HG03439 (cell line): ENCODE data around the gene CEBPE.

ENCODE experiments used
- ATAC-seq: cut with Tn5 transposase; IDR thresholded peaks from one replicate; pipeline ENCODE4 v1.9.1; 2021; ENCODE audit warnings: mild to moderate bottlenecking, moderate library complexity; ENCODE audit not compliant: unreplicated experiment

Gene CEBPE

DNA sequence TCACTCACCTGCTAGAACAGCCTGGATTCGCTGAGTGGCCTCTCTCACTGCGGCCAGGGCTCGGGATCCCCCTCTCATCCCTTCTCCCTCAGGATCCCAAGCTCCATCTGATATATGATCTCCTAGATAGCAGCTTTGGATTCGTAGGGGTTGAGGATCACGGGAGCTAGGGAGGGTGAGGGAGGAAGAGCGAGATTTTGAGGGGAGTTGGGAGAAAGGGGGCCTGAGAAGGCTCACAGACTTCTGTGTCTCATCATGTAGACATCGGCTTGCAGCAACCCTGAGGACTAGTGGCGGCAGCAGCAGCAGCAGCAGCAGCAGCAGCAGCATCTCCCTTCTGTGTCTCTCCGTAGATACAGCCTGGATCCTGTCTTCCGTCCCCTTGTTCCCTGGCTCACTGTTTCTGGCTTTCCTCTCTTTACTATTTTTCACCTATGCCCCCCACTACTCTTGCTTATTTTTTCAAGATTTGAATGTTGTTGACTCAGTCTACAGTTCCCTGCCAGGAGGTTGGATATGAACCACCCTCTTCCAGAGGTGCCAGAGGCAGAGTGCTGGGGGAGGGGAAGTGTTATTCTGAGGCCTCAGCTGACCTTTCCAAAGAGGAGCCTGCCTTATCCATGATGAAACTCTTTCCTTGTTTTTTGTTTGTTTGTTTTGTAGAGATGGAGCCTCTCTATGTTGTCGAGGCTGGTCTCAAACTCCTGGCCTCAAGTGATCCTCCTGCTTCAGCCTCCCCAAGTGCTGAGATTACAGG lies 14.3 kb downstream of the CEBPE start, which contains the start of gene CIROP:
Gene CIROP (minus strand): TSS at position 399 of the 757 bp plus-strand sequence. CDS start 69 bp downstream, at position 330.
- no peak for ATAC-seq

GRCh38 chr14:23104070-23104590 lies 14.9 kb downstream of the CEBPE start:
- ATAC-seq: no peak

DNA sequence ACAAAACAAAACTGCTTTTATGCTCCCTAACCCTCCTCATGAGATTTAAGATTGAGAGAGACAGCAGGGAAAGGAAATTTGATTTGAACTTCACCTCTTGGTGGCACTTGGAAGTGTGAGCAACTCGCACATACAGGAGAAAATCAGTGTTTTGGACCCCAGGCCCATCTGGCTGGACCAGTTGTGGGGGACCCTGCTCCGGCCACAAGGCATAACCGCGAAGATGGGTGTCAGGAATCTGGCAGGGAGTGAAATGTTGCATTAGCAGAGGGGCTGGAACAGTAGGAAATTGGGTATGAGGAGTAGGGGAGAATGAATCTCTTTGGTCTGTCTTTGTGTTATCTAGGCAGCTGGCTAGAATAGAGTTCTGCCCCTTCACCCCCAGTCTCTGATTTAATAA lies 15.5 kb downstream of the CEBPE start:
- no peak for ATAC-seq

GRCh38 chr14:23102801-23103200 lies 16.3 kb downstream of the CEBPE start:
- ATAC-seq: no peak

- no peak for ATAC-seq
Measured at GRCh38 chr14:23101986-23102625, 16.9 kb downstream of the CEBPE start.

DNA sequence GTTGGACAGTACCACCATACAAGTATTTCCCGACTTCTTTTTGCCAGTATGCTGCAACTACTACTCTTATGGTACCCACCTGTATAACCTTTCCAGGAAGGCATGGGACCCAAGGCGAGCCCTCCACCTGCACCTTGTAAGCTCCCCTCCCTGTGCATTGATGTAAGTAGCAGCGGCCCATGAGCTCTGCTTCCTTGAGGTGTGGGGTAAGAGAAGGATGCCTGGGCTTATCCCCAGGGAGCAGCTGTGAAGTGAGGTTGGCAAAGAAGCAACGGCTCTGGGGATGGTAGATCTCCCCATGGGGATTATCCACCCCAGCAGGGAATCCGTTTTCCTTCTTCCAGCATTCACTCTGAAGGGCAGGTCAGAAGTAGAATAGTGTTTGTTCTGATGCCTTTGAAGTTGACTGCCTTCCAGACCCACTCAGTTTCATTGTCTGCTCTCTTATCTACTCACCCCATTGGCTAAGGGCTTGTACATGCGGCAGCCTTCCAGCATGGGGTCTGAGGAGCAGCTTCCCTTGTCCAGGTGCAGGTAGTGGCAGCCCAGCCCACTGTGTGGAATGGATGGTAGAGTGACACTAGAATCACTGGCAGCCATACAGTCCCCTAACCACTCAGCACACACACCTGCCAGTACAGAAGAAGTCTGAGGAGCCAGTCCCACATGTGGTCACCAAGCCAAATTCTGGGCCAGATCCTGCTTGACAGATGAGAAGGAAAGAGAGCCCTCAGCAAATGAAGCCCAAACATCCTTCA lies 17.7 kb downstream of the CEBPE start:
- ATAC-seq: no peak

DNA sequence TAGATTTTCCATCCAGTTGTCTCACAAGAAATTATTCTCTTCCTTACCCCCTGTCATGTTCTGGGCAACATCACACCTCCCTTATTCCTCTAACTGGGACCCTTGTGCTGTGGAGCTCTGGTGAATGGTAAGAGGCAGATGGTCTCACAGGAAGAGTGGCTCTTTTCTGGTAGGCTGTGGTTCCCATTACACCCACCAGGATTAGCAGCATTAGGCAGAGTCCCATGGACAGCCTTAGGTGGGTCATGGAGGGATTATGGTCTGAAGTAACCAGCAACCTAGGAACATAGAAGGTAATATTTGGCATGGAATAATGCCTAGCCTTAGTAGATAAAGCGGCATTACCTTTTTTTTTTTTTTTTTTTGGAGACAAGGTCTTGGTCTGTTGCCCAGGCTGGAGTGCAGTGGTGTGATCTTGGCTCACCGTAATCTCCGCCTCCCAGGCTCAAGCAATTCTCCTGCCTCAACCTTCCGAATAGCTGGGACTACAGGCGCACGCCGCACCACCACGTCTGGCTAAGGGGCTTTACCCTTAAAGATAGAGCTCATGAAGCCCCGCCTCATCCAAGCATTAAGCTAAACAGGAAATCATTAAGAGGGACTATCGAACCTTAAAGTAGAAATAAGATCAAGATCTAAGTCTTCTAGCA lies 19.7 kb downstream of the CEBPE start:
- no peak for ATAC-seq

DNA sequence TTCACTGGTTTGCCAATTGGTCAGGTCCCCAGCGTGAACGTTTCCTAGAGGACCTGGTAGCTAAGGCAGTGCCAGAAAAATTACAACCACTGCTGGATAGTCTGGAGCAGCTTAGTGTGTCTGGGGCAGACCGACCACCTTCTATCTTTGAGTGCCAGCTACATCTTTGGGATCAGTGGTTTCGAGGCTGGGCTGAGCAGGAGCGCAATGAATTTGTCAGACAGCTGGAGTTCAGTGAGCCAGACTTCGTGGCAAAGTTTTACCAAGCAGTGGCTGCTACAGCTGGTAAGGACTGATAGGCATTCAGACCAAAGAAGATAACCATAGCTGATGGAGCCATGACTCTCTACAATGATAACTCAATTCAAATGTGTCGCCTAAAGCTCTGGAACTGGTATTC lies 21.3 kb downstream of the CEBPE start:
- ATAC-seq: no peak

DNA sequence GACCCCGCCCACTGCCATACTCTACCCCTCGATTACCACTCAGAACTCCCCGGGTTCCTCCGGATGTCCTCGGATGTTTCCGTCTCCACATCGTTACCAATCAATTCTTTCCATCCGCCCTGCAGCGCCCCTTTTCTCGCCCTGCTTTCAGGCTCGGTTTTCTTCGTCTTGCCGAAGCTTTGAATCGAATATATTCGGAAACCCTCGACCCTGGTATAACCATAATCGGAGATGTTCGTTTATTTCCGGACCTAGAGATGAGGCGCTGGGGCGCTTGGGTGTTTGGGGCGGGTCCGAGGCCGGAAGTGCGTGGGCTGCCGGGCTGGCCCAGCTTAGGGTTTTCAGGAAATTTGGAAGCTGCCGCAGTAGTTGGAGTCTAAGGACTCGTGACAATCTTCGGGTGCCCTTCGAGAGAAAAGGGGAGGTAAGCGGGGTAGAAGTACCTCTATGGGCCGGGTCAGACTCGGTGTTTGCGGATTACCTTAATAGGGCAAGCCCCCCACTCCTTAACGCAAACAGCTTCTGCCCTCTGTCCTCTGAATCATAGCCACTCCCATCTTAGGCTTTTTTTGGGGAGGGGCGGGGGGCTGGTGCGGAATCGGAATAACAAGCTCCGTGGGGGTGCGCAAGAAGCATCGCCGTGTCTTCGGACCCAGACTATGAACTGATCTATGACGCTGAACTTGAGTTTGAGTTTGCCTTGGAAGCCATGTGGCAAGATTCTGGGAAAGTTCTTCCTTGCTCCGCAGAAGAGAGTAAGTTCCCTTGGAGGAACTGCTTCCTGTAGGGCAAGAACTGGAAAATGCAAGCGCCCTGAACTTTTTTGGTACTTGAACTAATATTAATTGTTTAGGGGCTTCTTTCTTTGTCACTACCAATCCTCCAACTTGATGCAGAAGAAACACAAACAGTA lies 23.6 kb downstream of the CEBPE start, which contains the start of gene C14orf119:
Gene C14orf119 (plus strand): TSS at position 310 of the 913 bp plus-strand sequence. CDS start 2,154 bp downstream, outside the sequence.
- peak; percentile 93 for ATAC-seq

GRCh38 chr14:23094666-23095195 lies 24.3 kb downstream of the CEBPE start, which contains the start of gene ACIN1:
Gene ACIN1, minus strand, starts transcription at chr14:23095136. Its CDS starts 24 bp downstream, at chr14:23095112.
- ATAC-seq: peak; percentile 41

DNA sequence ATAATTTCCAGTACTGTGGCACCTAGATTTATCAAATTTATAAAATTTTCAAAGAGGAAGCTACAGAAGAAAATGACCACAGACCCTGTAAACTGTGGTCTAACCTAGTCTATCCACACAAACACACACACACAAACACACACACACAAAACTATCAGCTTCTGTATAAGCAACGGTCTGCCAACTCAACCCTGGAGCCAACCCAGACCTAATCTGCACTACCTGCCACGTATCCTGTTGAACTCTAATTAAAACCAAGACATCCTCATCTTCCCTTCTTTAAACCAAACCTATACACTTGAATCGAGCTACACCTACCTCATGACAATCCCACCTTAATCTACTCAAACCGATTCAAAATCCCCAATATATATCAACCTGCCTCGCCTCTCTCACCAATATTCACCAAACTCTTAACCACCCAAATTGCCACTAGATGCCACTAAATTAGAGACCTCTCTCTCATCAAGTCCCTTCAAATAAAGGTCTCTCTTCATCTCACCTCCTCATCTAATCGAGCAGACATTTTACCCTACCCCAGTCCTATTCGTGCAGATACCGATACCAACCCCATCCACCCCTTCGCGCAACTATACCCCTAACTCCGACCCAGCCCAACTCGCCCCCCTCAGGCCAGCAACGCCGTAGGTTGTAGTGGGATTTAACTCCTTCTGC lies 24.9 kb downstream of the CEBPE start:
- no peak for ATAC-seq

GRCh38 chr14:23093526-23093925 lies 25.5 kb downstream of the CEBPE start:
- no peak for ATAC-seq

- no peak for ATAC-seq
Measured at GRCh38 chr14:23093104-23093503, 26.0 kb downstream of the CEBPE start.

GRCh38 chr14:23091294-23092225 lies 27.5 kb downstream of the CEBPE start:
- no peak for ATAC-seq

DNA sequence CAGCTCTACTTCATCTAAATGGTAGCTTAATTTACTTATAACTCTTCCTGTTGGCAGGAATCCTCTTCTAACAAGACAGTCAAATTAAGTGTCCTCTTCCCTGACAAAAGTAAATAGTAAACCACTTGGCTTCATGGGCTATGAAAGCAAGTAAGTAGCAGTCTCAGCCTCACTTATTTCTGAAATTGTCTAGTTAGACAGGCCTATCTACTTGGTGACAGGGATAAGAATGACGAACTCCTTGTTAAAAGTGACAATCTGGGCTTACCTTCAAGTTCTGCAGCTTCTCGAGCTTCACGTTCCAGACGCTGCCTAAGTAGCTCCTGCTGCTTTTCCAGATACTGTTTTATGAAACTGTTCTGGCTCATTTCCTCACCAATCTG lies 28.8 kb downstream of the CEBPE start:
- no peak for ATAC-seq

DNA sequence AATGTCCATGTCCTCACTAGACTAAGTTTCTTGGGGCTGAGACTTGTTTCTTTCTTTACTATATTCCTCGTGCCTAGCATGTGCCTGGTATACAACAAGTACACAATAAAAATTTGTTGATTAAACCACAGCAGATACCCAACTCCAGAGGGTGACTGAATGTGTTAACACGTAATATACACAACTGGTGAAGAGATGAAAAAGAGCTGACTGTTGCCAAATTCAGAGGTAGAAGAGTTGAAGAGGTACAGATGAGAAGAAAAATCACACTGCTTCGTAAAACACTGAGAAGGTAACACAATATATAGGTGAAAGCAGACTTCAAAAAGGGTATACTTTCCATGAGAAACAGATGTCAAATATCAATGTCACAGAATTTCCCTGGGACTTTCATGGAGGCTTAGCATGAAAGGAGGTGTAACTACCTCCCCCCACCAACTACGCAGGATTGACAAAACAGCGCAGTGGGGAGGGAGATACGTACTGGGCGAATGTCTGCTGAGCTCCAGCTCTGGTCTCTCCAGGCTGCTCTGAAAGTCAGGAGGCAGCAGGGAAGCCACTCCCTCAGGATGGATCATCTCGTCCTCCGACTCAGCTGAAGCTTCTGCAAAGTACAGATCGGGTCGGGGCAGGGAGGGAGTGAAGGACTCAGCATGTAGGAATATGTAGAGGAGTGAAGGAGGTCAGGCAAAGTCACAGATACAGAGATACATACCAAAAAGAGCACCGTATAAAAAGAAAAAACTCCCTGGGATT lies 29.4 kb downstream of the CEBPE start:
- ATAC-seq: no peak

- ATAC-seq: no peak
Measured at GRCh38 chr14:23086565-23086964, 32.5 kb downstream of the CEBPE start.
